Testis (tissue), 2 donors: Measurements from ENCODE around the gene PTPN13.

Experiments used
- CTCF ChIP-seq, 3 experiments: fragments of 450-650 bp in 2 of 3; fragments of 200-600 bp in 1 of 3; sonication (generic) in 1 of 3; IDR thresholded peaks; one replicate each; pipeline ENCODE4 v1.5.1; 2016 to 2019; ENCODE audit warnings: antibody characterized with exemption in 3 of 3, mild to moderate bottlenecking in 2 of 3, moderate library complexity in 1 of 3
- POLR2A ChIP-seq: fragments of 450-650 bp; IDR thresholded peaks from one replicate; pipeline ENCODE4 v1.6.1; 2017; ENCODE audit warnings: antibody characterized with exemption, mild to moderate bottlenecking, moderate library complexity

GRCh38 chr4:86558258-86558657, 35.9 kb upstream of the PTPN13 start:
- no peak for TF ChIP-seq CTCF (IDR thresholded peaks at IDR 0.05)
- no peak for TF ChIP-seq POLR2A
